Epithelial cell of proximal tubule (primary cell): Measurements from ENCODE around the gene KLHL29. TPM values are rescaled to one million over a fixed set of nuclear protein-coding genes. Genes with fewer than 3 reads are reported as not detected.

Experiments used
- DNase-seq: peaks from one replicate; pipeline ENCODE4 v3.0.0-alpha.2; 2011; ENCODE audit warnings: low read depth
- H3K4me3 ChIP-seq: 2 replicates; pipeline ENCODE4 v1.5.1; 2011; ENCODE audit warnings: low read depth, mild to moderate bottlenecking, low read length
- CTCF ChIP-seq: conservative IDR thresholded peaks from 2 replicates; pipeline ENCODE4 v1.5.1; 2012; ENCODE audit warnings: low read depth, mild to moderate bottlenecking, low read length
- total RNA-seq: library from RNA; depleted of rRNA; stranded (reverse); fragments of >200 nt; gene quantifications from 2 replicates; pipeline ENCODE4 v1.2.3, GENCODE V29; 2015

Gene KLHL29
- total RNA-seq, 1 donor from 2014 or later = 12.0 TPM

- DNase-seq = no peak
- no peak overlapping the region for H3K4me3 ChIP-seq
- TF ChIP-seq CTCF = no peak
These were observed 269.8 kb downstream of the KLHL29 start for GRCh38 chr2:23654756-23655155.

DNA sequence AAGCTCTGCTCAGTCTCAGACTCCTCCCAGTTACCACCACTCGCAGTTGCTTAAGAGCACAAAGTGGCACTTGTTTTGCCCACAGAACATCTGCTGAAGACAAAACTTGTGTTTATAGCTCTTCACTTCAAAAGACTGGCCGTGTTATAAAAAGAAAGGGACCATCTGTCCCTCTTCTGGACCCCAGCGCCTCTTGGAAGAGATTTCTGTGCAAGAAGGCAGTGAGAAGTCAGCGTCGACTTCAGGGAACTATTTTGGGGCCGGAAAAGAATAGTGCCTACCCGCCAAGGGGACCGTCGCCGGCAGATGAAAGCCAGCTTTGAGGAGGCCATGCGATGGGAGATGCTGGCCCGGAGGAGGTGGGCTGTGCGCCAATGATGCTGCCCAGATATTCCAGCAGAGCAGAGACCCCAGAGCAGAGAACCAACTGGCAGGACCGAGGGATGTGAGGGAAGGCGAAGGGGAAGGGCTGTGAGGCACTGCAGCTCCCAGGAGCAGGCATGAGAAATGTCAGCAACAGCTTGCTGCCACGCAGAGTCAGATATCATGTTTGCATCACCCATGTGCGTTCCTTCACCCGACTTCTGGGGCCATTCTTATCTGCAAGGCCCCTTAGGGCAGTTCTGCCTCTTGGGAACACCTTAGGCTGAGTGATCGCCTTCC, 271.1 kb downstream of the KLHL29 start:
- no peak for DNase-seq
- TF ChIP-seq CTCF = no peak
- no peak overlapping the region for H3K4me3 ChIP-seq

GRCh38 chr2:23656597-23656973, 271.6 kb downstream of the KLHL29 start:
- H3K4me3 ChIP-seq = no peak overlapping the region
- no peak for DNase-seq
- TF ChIP-seq CTCF = no peak

DNA sequence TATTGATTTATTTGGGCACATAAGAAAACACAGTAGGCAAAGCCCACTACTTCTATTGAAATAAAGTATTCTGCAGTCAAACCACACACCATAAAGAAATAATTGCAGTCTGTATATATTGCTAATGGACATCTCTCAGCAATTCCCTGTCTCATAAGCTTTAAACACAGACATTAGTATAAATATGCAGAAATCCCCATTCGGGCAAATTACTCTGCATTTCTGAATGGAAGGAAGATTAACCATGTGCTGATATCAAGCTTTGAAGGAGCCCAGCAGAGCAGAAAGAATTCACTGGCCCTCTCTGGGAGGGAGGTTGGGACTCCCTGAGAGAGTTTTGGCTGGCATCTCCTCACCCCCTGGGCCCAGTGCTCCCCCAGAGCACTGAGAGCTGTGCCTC, 272.4 kb downstream of the KLHL29 start:
- TF ChIP-seq CTCF = no peak
- H3K4me3 ChIP-seq = no peak overlapping the region
- no peak for DNase-seq

GRCh38 chr2:23657934-23658333, 273.0 kb downstream of the KLHL29 start:
- DNase-seq = no peak
- no peak overlapping the region for H3K4me3 ChIP-seq
- TF ChIP-seq CTCF = no peak

- no peak for TF ChIP-seq CTCF
- DNase-seq = no peak
- H3K4me3 ChIP-seq = no peak overlapping the region
These were observed 273.5 kb downstream of the KLHL29 start for GRCh38 chr2:23658466-23658942.

DNA sequence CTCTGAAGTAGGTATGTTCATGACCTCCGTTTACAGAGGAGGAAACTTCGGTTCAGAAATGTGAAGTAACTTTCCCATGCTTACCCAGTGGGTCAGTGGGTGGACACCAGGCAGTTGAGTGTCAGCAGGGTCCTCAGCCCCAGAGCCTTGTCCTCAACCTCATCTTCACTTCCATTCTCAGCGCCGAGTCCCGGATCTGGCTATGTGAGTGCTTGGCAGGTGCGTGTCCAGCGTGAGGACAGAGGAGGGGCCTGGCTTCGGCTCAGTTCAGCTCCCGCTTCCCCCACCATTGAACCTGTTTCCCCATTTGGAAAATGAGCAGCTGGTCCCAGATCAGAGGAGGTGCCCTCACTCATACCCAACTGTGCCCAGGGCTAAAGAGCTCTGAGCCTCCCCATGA, 274.3 kb downstream of the KLHL29 start:
- H3K4me3 ChIP-seq = no peak overlapping the region
- no peak for TF ChIP-seq CTCF
- DNase-seq = no peak
